Left forelimb (tissue), 1 donor: ENCODE results near the gene GRAMD1A.
A peak's percentile ranks its signal among the peaks of the same experiment; 100 is the strongest.

Source experiments
- DNase-seq: peaks from one replicate; pipeline ENCODE4 v3.0.0-alpha.2; 2018; ENCODE audit warnings: low spot score

The GRAMD1A gene

GRCh38 chr19:35055715-35056179, 55.6 kb downstream of the GRAMD1A start:
- no peak for DNase-seq

GRCh38 chr19:35056513-35057063, 56.5 kb downstream of the GRAMD1A start:
- no peak for DNase-seq

GRCh38 chr19:35058370-35058769, 58.2 kb downstream of the GRAMD1A start:
- no peak for DNase-seq

GRCh38 chr19:35059006-35059798, 59.1 kb downstream of the GRAMD1A start:
- no peak for DNase-seq

- no peak for DNase-seq
These were observed 59.6 kb downstream of the GRAMD1A start for GRCh38 chr19:35059799-35060091.

- no peak for DNase-seq
These were observed 60.2 kb downstream of the GRAMD1A start for GRCh38 chr19:35060160-35060855.

- no peak for DNase-seq
These were observed 61.7 kb downstream of the GRAMD1A start for GRCh38 chr19:35061583-35062373.

GRCh38 chr19:35062942-35063341, 62.8 kb downstream of the GRAMD1A start:
- DNase-seq = no peak

- no peak for DNase-seq
These were observed 64.1 kb downstream of the GRAMD1A start for GRCh38 chr19:35063940-35064818.

- no peak for DNase-seq
These were observed 65.5 kb downstream of the GRAMD1A start for GRCh38 chr19:35065574-35065973.

GRCh38 chr19:35066121-35066520, 66.0 kb downstream of the GRAMD1A start:
- DNase-seq = no peak

GRCh38 chr19:35066691-35067563, 66.8 kb downstream of the GRAMD1A start:
- peak; percentile 87 for DNase-seq

- no peak for DNase-seq
These were observed 69.0 kb downstream of the GRAMD1A start for GRCh38 chr19:35068941-35069634.

- no peak for DNase-seq
These were observed 69.6 kb downstream of the GRAMD1A start for GRCh38 chr19:35069696-35070095.

- no peak for DNase-seq
These were observed 70.3 kb downstream of the GRAMD1A start for GRCh38 chr19:35070471-35070870.

GRCh38 chr19:35073516-35073915, 73.4 kb downstream of the GRAMD1A start:
- no peak for DNase-seq

GRCh38 chr19:35073941-35074340, 73.8 kb downstream of the GRAMD1A start:
- DNase-seq = no peak

- DNase-seq = no peak
These were observed 74.5 kb downstream of the GRAMD1A start for GRCh38 chr19:35074426-35075201.
